ENCODE results near the gene WASL.

GRCh38 chr7:123782071-123782798, 33.4 kb upstream of the WASL start:
- TF ChIP-seq POLR2A (IDR thresholded peaks at IDR 0.05; ENCODE audit: low read length) (no peak), GATA1 (IDR thresholded peaks at IDR 0.05; ENCODE audit: low read depth, low read length) (no peak)

All from erythroblast (primary cell).